CD4-positive, alpha-beta T cell treated with Interleukin-17A for 1 hour (primary cell): ENCODE data around the gene ITGBL1.

Experiments used
- DNase-seq: peaks from one replicate; pipeline ENCODE4 v3.0.0-alpha.2; 2020

The ITGBL1 gene

GRCh38 chr13:101570410-101570809, 117.9 kb downstream of the ITGBL1 start:
- DNase-seq: no peak

- DNase-seq: no peak
These were observed 120.0 kb downstream of the ITGBL1 start for GRCh38 chr13:101572456-101572855.

- no peak for DNase-seq
These were observed 123.1 kb downstream of the ITGBL1 start for GRCh38 chr13:101575581-101575980.

- DNase-seq: no peak
These were observed 124.0 kb downstream of the ITGBL1 start for GRCh38 chr13:101576455-101576854.

- DNase-seq: no peak
These were observed 124.5 kb downstream of the ITGBL1 start for GRCh38 chr13:101576977-101577376.

- no peak for DNase-seq
These were observed 126.9 kb downstream of the ITGBL1 start for GRCh38 chr13:101579281-101579802.

GRCh38 chr13:101584331-101584730, 131.9 kb downstream of the ITGBL1 start:
- no peak for DNase-seq

- no peak for DNase-seq
These were observed 138.0 kb downstream of the ITGBL1 start for GRCh38 chr13:101590479-101590878.

GRCh38 chr13:101594936-101595335, 142.5 kb downstream of the ITGBL1 start:
- no peak for DNase-seq

GRCh38 chr13:101596803-101597202, 144.3 kb downstream of the ITGBL1 start:
- no peak for DNase-seq

- DNase-seq: no peak
These were observed 159.3 kb downstream of the ITGBL1 start for GRCh38 chr13:101611491-101612475.

GRCh38 chr13:101612735-101613134, 160.3 kb downstream of the ITGBL1 start:
- DNase-seq: no peak

GRCh38 chr13:101614491-101614890, 162.0 kb downstream of the ITGBL1 start:
- no peak for DNase-seq

- peak; percentile 66 for DNase-seq
These were observed 166.1 kb downstream of the ITGBL1 start for GRCh38 chr13:101618440-101619187.

GRCh38 chr13:101621099-101621498, 168.6 kb downstream of the ITGBL1 start:
- no peak for DNase-seq

GRCh38 chr13:101623470-101624209, 171.2 kb downstream of the ITGBL1 start:
- DNase-seq: no peak

- DNase-seq: no peak
These were observed 171.9 kb downstream of the ITGBL1 start for GRCh38 chr13:101624210-101624922.

- DNase-seq: no peak
These were observed 172.5 kb downstream of the ITGBL1 start for GRCh38 chr13:101624981-101625380.

GRCh38 chr13:101626925-101627555, 174.6 kb downstream of the ITGBL1 start:
- DNase-seq: peak; percentile 56

- no peak for DNase-seq
These were observed 175.1 kb downstream of the ITGBL1 start for GRCh38 chr13:101627556-101627943.

- DNase-seq: no peak
These were observed 176.4 kb downstream of the ITGBL1 start for GRCh38 chr13:101628900-101629299.

- no peak for DNase-seq
These were observed 178.9 kb downstream of the ITGBL1 start for GRCh38 chr13:101631395-101631794.
